Adipocyte (in vitro differentiated cells): ENCODE results near the gene SAA2.
"Not testable (repeated sequence)": the region's sequence is repeated elsewhere in the genome, so short reads cannot be mapped to it uniquely, and the experiment has no call there.

ENCODE experiments used
- DNase-seq: peaks from one replicate; pipeline ENCODE4 v3.0.0-alpha.2; 2015; ENCODE audit warnings: low read depth
- H3K27me3 ChIP-seq: replicated peaks from 2 replicates; pipeline ENCODE4 v1.7.0; 2013; ENCODE audit warnings: mild to moderate bottlenecking, low read length, moderate library complexity; ENCODE audit not compliant: control insufficient read depth, insufficient read depth
- H3K36me3 ChIP-seq: 2 replicates; pipeline ENCODE4 v1.7.0; 2013; ENCODE audit warnings: low read length, mild to moderate bottlenecking, moderate library complexity; ENCODE audit not compliant: control insufficient read depth, insufficient read depth, severe bottlenecking
- H3K4me1 ChIP-seq: 2 replicates; pipeline ENCODE4 v1.7.0; 2013; ENCODE audit warnings: mild to moderate bottlenecking, low read length, moderate library complexity; ENCODE audit not compliant: control insufficient read depth, insufficient read depth
- H3K4me3 ChIP-seq: 2 replicates; pipeline ENCODE4 v1.7.0; 2013; ENCODE audit warnings: mild to moderate bottlenecking, low read length, moderate library complexity
- H3K9ac ChIP-seq: 2 replicates; pipeline ENCODE4 v1.7.0; 2013; ENCODE audit warnings: mild to moderate bottlenecking, low read length, moderate library complexity
- H3K9me3 ChIP-seq: 2 replicates; pipeline ENCODE4 v1.7.0; 2013; ENCODE audit warnings: mild to moderate bottlenecking, low read length, moderate library complexity; ENCODE audit not compliant: control insufficient read depth

The SAA2 gene

DNA sequence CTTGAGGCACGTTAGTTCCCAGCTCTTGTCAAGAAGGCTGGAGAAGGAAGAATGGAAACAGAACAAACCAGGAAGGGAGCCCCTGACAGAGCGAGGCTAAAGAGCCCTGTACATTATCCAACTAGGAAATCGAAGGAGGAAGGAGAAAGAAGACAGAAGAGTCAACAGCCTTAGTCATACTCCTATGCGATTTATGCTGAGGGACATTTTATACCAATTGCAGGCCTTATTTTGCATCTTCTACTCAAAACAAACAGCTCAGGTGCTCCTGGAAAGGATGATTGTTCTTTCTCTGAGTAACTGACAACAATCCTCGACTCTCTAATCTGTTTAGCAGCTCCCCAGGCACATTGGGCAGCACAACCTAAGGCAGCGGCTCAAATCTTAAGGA, 1.3 kb downstream of the SAA2 start:
- H3K4me3 ChIP-seq, H3K9me3 ChIP-seq, H3K9ac ChIP-seq, H3K27me3 ChIP-seq, DNase-seq, H3K36me3 ChIP-seq: not testable (repeated sequence)
- peaks cover 31% of the 10 kb centered on the region for H3K4me1 ChIP-seq

- H3K9ac ChIP-seq, H3K4me3 ChIP-seq, DNase-seq, H3K36me3 ChIP-seq, H3K9me3 ChIP-seq, H3K27me3 ChIP-seq: not testable (repeated sequence)
- H3K4me1 ChIP-seq, result peaks cover 31% of the 10 kb centered on the region
Observed at GRCh38 chr11:18246379-18247190, 1.9 kb downstream of the SAA2 start.

- no peaks in the 10 kb centered on the region for H3K27me3 ChIP-seq
- no peak overlapping the region for H3K4me3 ChIP-seq
- H3K4me1 ChIP-seq, result peaks cover 31% of the 10 kb centered on the region
- H3K9ac ChIP-seq, result peak overlapping the region; percentile 51
- no peak for DNase-seq
- H3K36me3 ChIP-seq, result no peaks in the 10 kb centered on the region
- H3K9me3 ChIP-seq, result no peaks in the 10 kb centered on the region
Observed at GRCh38 chr11:18245396-18245795, 3.1 kb downstream of the SAA2 start.

DNA sequence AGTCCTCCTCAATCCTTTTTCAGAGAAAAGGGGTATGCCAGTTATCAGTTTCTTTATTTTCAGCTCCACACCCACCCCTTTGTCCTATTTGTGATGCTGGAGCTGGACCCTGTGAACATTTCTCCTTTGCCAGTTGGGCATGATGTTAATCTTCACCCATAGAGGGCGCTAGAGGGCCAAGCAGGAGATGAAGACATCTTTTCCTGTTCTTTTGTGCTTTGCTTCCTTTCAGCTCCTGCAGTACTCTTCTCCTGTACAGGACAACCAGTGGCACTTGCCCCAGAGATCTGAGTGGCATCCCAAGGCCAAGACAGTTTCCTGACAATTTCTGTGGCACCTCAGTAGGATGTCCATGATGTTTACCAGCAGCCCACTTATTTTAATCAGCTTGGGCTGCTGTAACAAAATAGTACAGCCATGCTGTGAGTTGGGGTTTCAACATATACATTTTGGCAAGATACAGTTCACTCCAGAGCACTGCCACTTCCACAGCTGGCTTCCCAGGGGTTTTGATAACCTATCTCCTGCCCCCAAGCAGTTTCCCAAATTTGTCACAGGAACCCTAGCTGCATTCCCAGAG, 4.6 kb downstream of the SAA2 start:
- Histone ChIP-seq H3K9ac (no peak overlapping the region), H3K4me3 (no peak overlapping the region), H3K36me3 (no peaks in the 10 kb centered on the region), H3K4me1 (peaks cover 29% of the 10 kb centered on the region), H3K9me3 (no peaks in the 10 kb centered on the region), H3K27me3 (peaks cover 5% of the 10 kb centered on the region)
- DNase-seq, result peak; percentile 79

DNA sequence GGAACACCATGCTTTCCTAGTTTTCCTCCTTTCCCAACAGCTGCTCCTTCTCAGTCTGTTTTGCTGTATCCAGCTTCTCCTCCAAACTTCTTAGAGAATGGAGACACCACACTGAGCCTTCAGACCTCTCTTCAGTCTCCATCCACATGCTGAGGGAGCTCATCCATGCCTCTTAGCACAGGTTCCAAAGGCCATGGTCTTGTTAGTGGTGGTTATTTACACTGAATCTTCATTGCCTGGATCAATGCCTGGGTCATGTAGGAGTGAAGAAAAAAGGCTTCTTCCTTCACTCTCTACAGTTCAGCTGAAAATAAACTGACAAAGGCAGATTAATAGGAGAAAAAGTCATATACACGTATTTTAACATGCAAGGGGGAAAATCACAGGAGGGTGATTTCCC, 8.8 kb downstream of the SAA2 start:
- no peak overlapping the region for H3K4me3 ChIP-seq
- peaks cover 8% of the 10 kb centered on the region for H3K4me1 ChIP-seq
- H3K27me3 ChIP-seq, result peaks cover 5% of the 10 kb centered on the region
- H3K9me3 ChIP-seq, result no peaks in the 10 kb centered on the region
- DNase-seq, result no peak
- H3K9ac ChIP-seq, result no peak overlapping the region
- H3K36me3 ChIP-seq, result no peaks in the 10 kb centered on the region

DNA sequence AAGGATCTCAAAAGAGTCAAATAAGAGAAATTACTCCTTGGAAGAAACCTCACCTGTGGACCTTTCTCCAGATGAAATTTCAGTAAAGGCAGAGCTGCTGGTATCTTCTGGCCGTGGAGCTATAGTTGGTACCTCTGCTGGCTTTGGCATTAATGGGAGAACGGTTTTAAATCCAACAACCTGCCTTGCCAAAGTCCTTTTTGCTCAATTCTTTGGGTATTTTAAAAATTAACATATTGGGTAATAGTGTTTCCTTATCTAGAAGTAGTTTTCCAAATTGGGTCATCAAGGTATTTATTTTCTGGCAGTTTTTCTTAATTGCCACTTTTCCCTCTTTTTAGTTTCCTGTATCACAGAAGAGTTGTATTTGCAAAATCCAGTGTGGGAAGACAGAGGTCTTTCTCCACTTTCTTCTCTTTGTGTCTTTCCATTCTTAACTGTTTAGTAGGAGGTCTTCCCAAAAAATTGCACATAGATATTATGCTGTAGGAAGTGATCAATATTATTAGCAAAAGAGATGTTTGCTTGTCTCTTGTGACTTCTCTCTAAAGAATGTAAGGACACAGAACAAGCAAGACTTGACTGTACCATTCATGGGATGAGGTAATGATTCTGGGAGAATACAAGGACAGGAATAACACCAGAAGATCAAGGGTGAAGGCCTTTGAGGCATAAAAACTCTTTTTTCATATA, 11.7 kb downstream of the SAA2 start, which contains the start of gene SAA4:
SAA4 (minus strand) TSS at position 139 of the 693 bp plus-strand sequence. CDS start 876 bp downstream, outside the sequence.
- Histone ChIP-seq H3K9me3 (no peaks in the 10 kb centered on the region), H3K9ac (no peak within 1 kb of the TSS), H3K36me3 (no peaks in the 10 kb centered on the region), H3K27me3 (peaks cover 15% of the 10 kb centered on the region), H3K4me1 (no peaks in the 10 kb centered on the region), H3K4me3 (no peak within 1 kb of the TSS)
- no peak for DNase-seq

- Histone ChIP-seq H3K4me3 (no peak overlapping the region), H3K9me3 (no peaks in the 10 kb centered on the region), H3K27me3 (peaks cover 15% of the 10 kb centered on the region), H3K4me1 (no peaks in the 10 kb centered on the region), H3K36me3 (no peaks in the 10 kb centered on the region), H3K9ac (no peak overlapping the region)
- DNase-seq, result no peak
Observed at GRCh38 chr11:18235394-18236334, 12.8 kb downstream of the SAA2 start.

GRCh38 chr11:18233912-18234311, 14.6 kb downstream of the SAA2 start:
- no peak for DNase-seq
- no peaks in the 10 kb centered on the region for H3K9me3 ChIP-seq
- H3K4me1 ChIP-seq, result no peaks in the 10 kb centered on the region
- H3K9ac ChIP-seq, result no peak overlapping the region
- H3K27me3 ChIP-seq, result peaks cover 15% of the 10 kb centered on the region
- no peaks in the 10 kb centered on the region for H3K36me3 ChIP-seq
- H3K4me3 ChIP-seq, result no peak overlapping the region

GRCh38 chr11:18230859-18231258, 17.6 kb downstream of the SAA2 start:
- no peaks in the 10 kb centered on the region for H3K9me3 ChIP-seq
- no peaks in the 10 kb centered on the region for H3K4me1 ChIP-seq
- peaks cover 28% of the 10 kb centered on the region for H3K27me3 ChIP-seq
- DNase-seq, result no peak
- H3K36me3 ChIP-seq, result no peaks in the 10 kb centered on the region
- no peak overlapping the region for H3K9ac ChIP-seq
- no peak overlapping the region for H3K4me3 ChIP-seq

GRCh38 chr11:18229501-18229900, 19.0 kb downstream of the SAA2 start:
- H3K4me1 ChIP-seq, result no peaks in the 10 kb centered on the region
- no peak overlapping the region for H3K4me3 ChIP-seq
- H3K36me3 ChIP-seq, result no peaks in the 10 kb centered on the region
- no peak overlapping the region for H3K9ac ChIP-seq
- peaks cover 28% of the 10 kb centered on the region for H3K27me3 ChIP-seq
- DNase-seq, result no peak
- no peaks in the 10 kb centered on the region for H3K9me3 ChIP-seq
